HepG2 (cell line): ENCODE measurements around the gene MLLT1. TPM values are rescaled to one million over a fixed set of nuclear protein-coding genes. Genes with fewer than 3 reads are reported as not detected.

Experiments used
- ARNTL ChIP-seq: sonication (generic); formaldehyde crosslinking; IDR thresholded peaks from 2 replicates; pipeline ENCODE4 v1.4.0; 2020; ENCODE audit warnings: mild to moderate bottlenecking, missing genetic modification reagents
- MED8 ChIP-seq: sonication (generic); formaldehyde crosslinking; IDR thresholded peaks from 2 replicates; pipeline ENCODE4 v1.8.1; 2023; ENCODE audit warnings: mild to moderate bottlenecking, missing genetic modification reagents; ENCODE audit not compliant: insufficient replicate concordance
- PCBP1 ChIP-seq: fragments of 200-400 bp; formaldehyde crosslinking; IDR thresholded peaks from 2 replicates; pipeline ENCODE4 v1.6.1; 2017; ENCODE audit warnings: mild to moderate bottlenecking, low read depth, low read length, borderline replicate concordance
- PHF5A ChIP-seq: IDR thresholded peaks from one replicate; pipeline ENCODE4 v1.6.1; 2018; ENCODE audit warnings: low read depth, missing genetic modification reagents; ENCODE audit not compliant: unreplicated experiment
- ZNF180 ChIP-seq: sonication (generic); formaldehyde crosslinking; IDR thresholded peaks from 2 replicates; pipeline ENCODE4 v1.4.0; 2020; ENCODE audit warnings: low read depth, missing genetic modification reagents, borderline replicate concordance
- polyA plus RNA-seq, 8 experiments: library from polyadenylated mRNA; depleted of rRNA in 3 of 8; stranded (reverse) in 7 of 8; unstranded in 1 of 8; fragments of >200 nt; fragmentation: Illumina TruSeq in 4 of 8; extraction: Trizol in 4 of 8; gene quantifications; 2 replicates each; pipeline versions ENCODE4 v1.2.1 to v1.2.3, GENCODE V29; 2011 to 2016; ENCODE audit warnings: low read depth in 4 of 8, missing spikeins in 1 of 8, mixed read lengths in 1 of 8; ENCODE audit not compliant: insufficient read depth in 1 of 8
- total RNA-seq, 5 experiments: library from RNA; depleted of rRNA; stranded (reverse); fragments of >200 nt; fragmentation: Illumina TruSeq; extraction: Trizol; gene quantifications; 2 replicates each; pipeline ENCODE4 v1.2.3, GENCODE V29; 2016; ENCODE audit warnings: low read depth in 1 of 5
- TF ChIP-seq, protein P1 (sequence below): sonication (generic); formaldehyde crosslinking; IDR thresholded peaks from 2 replicates; pipeline ENCODE4 v1.4.0; 2020; ENCODE audit warnings: missing genetic modification reagents
- TF ChIP-seq, protein P2 (sequence below): sonication (generic); formaldehyde crosslinking; IDR thresholded peaks from 2 replicates; pipeline ENCODE4 v1.4.0; 2020; ENCODE audit warnings: missing genetic modification reagents

The MLLT1 gene
- total and polyA plus RNA-seq, 2 of the 13 experiments (the other 11 are each of a cell fraction or from before 2014, with no cell fraction given), result 11.7 to 12.2 TPM

GRCh38 chr19:6226444-6227155, 53.2 kb downstream of the MLLT1 start (continued):
- TF ChIP-seq, protein P1, sequence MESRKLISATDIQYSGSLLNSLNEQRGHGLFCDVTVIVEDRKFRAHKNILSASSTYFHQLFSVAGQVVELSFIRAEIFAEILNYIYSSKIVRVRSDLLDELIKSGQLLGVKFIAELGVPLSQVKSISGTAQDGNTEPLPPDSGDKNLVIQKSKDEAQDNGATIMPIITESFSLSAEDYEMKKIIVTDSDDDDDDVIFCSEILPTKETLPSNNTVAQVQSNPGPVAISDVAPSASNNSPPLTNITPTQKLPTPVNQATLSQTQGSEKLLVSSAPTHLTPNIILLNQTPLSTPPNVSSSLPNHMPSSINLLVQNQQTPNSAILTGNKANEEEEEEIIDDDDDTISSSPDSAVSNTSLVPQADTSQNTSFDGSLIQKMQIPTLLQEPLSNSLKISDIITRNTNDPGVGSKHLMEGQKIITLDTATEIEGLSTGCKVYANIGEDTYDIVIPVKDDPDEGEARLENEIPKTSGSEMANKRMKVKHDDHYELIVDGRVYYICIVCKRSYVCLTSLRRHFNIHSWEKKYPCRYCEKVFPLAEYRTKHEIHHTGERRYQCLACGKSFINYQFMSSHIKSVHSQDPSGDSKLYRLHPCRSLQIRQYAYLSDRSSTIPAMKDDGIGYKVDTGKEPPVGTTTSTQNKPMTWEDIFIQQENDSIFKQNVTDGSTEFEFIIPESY (CRISPR knock-in tag), result no peak
- TF ChIP-seq MED8, result no peak
- no peak for TF ChIP-seq PHF5A (CRISPR knock-in tag)
- TF ChIP-seq PCBP1, result no peak
- no peak for TF ChIP-seq ARNTL (CRISPR knock-in tag)
- no peak for TF ChIP-seq ZNF180 (CRISPR knock-in tag)
- TF ChIP-seq, protein P2, sequence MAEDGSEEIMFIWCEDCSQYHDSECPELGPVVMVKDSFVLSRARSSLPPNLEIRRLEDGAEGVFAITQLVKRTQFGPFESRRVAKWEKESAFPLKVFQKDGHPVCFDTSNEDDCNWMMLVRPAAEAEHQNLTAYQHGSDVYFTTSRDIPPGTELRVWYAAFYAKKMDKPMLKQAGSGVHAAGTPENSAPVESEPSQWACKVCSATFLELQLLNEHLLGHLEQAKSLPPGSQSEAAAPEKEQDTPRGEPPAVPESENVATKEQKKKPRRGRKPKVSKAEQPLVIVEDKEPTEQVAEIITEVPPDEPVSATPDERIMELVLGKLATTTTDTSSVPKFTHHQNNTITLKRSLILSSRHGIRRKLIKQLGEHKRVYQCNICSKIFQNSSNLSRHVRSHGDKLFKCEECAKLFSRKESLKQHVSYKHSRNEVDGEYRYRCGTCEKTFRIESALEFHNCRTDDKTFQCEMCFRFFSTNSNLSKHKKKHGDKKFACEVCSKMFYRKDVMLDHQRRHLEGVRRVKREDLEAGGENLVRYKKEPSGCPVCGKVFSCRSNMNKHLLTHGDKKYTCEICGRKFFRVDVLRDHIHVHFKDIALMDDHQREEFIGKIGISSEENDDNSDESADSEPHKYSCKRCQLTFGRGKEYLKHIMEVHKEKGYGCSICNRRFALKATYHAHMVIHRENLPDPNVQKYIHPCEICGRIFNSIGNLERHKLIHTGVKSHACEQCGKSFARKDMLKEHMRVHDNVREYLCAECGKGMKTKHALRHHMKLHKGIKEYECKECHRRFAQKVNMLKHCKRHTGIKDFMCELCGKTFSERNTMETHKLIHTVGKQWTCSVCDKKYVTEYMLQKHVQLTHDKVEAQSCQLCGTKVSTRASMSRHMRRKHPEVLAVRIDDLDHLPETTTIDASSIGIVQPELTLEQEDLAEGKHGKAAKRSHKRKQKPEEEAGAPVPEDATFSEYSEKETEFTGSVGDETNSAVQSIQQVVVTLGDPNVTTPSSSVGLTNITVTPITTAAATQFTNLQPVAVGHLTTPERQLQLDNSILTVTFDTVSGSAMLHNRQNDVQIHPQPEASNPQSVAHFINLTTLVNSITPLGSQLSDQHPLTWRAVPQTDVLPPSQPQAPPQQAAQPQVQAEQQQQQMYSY, result no peak
- TF ChIP-seq, all 625 proteins: peak for 0
